Vagina (tissue), 2 donors: Measurements from ENCODE around the gene CRYBG1. TPM values are rescaled to one million over a fixed set of nuclear protein-coding genes. Genes with fewer than 3 reads are reported as not detected.
"Not testable (repeated sequence)": the region's sequence is repeated elsewhere in the genome, so short reads cannot be mapped to it uniquely, and the experiment has no call there.

Experiments used
- DNase-seq, 2 donors: peaks; one replicate each; pipeline ENCODE4 v3.0.0-alpha.2; 2017; ENCODE audit errors: extremely low spot score in 2 of 2
- H3K27ac ChIP-seq: fragments of 200-600 bp; sonication (generic); one replicate; pipeline ENCODE4 v1.5.1; 2019
- H3K27me3 ChIP-seq: fragments of 200-600 bp; sonication (generic); one replicate; pipeline ENCODE4 v1.5.1; 2019
- H3K36me3 ChIP-seq, 2 donors: fragments of 200-600 bp; sonication (generic); one replicate each; pipeline ENCODE4 v1.5.1; 2017 to 2019
- H3K4me1 ChIP-seq: fragments of 200-600 bp; sonication (generic); one replicate; pipeline ENCODE4 v1.5.1; 2019
- H3K4me3 ChIP-seq, 2 donors: fragments of 200-600 bp; sonication (generic); 1 replicate in 1 of 2; 2 replicates in 1 of 2; pipeline ENCODE4 v1.5.1; 2016 to 2019
- H3K9me3 ChIP-seq: fragments of 200-600 bp; sonication (generic); one replicate; pipeline ENCODE4 v1.5.1; 2019
- POLR2A ChIP-seq, 2 donors: fragments of 450-650 bp; IDR thresholded peaks; one replicate each; pipeline ENCODE4 v1.6.1; 2017; ENCODE audit warnings: antibody characterized with exemption in 2 of 2, mild to moderate bottlenecking in 2 of 2, moderate library complexity in 2 of 2
- POLR2AphosphoS5 ChIP-seq, 2 donors: sonication (generic); formaldehyde crosslinking; IDR thresholded peaks; one replicate each; pipeline ENCODE4 v1.9.0; 2017; ENCODE audit warnings: antibody characterized with exemption in 2 of 2, mild to moderate bottlenecking in 2 of 2, low read depth in 1 of 2; ENCODE audit not compliant: insufficient read depth in 1 of 2
- intact Hi-C: fragments of 100-400 bp; cut with DNase I; formaldehyde crosslinking; loops from one replicate; pipeline ENCODE4 v1.15.1; 2023
- total RNA-seq: library from RNA; depleted of rRNA; stranded (reverse); fragments of >200 nt; gene quantifications from one replicate; pipeline ENCODE4 v1.2.3, GENCODE V29; 2016
- TF ChIP-seq, protein P1 (sequence below), 3 experiments: fragments of 450-650 bp in 2 of 3; fragments of 200-600 bp in 1 of 3; sonication (generic) in 1 of 3; IDR thresholded peaks; one replicate each; pipeline ENCODE4 v1.5.1; 2017 to 2019; ENCODE audit warnings: antibody characterized with exemption in 3 of 3, mild to moderate bottlenecking in 2 of 3, moderate library complexity in 2 of 3

Gene CRYBG1
- total RNA-seq, 1 donor from 2014 or later: 46.7 TPM

DNA sequence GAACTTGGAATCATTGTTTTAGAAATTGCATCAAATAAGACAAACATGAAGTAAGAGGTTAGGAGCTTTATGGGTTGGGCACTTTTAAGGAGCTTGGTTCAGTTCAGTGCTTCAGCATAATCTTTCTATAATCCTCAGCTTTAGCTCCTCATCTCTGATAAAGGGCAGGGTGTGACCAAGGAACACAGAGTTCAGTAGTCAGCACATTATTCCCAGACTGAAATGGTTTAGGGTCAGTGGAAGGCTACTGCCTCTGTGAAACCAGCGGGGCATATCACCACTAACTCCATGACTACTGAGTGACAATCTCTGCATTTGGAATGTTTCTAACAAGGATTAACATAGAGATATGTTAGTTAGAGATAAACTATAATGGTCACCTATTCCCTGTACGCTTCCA is 36.9 kb downstream of the CRYBG1 start:
- Histone ChIP-seq H3K4me1 (no peaks in the 10 kb centered on the region), H3K9me3 (no peaks in the 10 kb centered on the region), H3K36me3 (no peaks in the 10 kb centered on the region), H3K4me3 (no peak overlapping the region), H3K27ac (no peak overlapping the region), H3K27me3 (no peaks in the 10 kb centered on the region)
- intact Hi-C loops: no loop called here
- TF ChIP-seq POLR2A (IDR thresholded peaks at IDR 0.05) (no peak), POLR2AphosphoS5 (IDR thresholded peaks at IDR 0.05; ENCODE audit: insufficient read depth in 1 of 2, low read depth in 1 of 2) (no peak)
- TF ChIP-seq, protein P1, sequence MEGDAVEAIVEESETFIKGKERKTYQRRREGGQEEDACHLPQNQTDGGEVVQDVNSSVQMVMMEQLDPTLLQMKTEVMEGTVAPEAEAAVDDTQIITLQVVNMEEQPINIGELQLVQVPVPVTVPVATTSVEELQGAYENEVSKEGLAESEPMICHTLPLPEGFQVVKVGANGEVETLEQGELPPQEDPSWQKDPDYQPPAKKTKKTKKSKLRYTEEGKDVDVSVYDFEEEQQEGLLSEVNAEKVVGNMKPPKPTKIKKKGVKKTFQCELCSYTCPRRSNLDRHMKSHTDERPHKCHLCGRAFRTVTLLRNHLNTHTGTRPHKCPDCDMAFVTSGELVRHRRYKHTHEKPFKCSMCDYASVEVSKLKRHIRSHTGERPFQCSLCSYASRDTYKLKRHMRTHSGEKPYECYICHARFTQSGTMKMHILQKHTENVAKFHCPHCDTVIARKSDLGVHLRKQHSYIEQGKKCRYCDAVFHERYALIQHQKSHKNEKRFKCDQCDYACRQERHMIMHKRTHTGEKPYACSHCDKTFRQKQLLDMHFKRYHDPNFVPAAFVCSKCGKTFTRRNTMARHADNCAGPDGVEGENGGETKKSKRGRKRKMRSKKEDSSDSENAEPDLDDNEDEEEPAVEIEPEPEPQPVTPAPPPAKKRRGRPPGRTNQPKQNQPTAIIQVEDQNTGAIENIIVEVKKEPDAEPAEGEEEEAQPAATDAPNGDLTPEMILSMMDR (IDR thresholded peaks at IDR 0.05): no peak
- DNase-seq: no peak

DNA sequence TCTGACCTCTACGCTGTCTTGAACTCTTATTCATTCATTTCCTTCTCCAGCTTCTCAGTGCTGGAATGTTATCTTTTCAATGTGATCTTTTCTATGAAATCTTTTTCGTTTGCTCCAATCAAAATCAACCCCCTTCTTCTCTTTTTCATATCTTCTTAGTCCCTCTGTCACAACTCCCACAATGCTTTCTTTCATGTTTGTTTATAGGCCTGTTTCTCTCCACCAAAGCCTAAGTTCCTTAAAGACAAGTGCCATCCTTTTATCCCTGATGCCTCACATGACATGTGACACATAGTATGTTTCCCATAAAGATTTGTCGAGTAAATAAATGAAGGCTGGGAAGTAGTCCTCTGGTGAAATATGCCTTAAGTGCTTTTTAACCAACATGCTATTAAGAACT is 38.1 kb downstream of the CRYBG1 start:
- no peaks in the 10 kb centered on the region for H3K4me1 ChIP-seq
- no peaks in the 10 kb centered on the region for H3K27me3 ChIP-seq
- TF ChIP-seq POLR2A (IDR thresholded peaks at IDR 0.05): no peak
- TF ChIP-seq, protein P1 (IDR thresholded peaks at IDR 0.05): no peak
- TF ChIP-seq POLR2AphosphoS5 (IDR thresholded peaks at IDR 0.05; ENCODE audit: insufficient read depth in 1 of 2, low read depth in 1 of 2): no peak
- H3K36me3 ChIP-seq: no peaks in the 10 kb centered on the region
- intact Hi-C loops: no loop called here
- DNase-seq: no peak
- H3K27ac ChIP-seq: no peak overlapping the region
- no peak overlapping the region for H3K4me3 ChIP-seq
- no peaks in the 10 kb centered on the region for H3K9me3 ChIP-seq

DNA sequence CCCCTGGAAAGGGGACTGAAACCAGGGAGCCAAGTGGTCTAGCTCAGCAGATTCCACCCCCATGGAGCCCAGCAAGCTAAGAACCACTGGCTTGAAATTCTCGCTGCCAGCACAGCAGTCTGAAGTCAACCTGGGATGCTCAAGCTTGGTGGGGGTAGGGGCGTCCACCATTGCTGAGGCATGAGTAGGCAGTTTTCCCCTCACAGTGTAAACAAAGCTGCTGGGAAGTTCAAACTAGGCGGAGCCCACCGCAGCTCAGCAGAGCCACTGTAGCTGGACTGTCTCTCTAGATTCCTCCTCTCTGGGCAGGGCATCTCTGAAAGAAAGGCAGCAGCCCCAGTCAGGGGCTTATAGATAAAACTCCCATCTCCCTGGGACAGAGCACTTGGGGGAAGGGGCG is 44.5 kb downstream of the CRYBG1 start:
- H3K36me3 ChIP-seq, H3K4me3 ChIP-seq, H3K9me3 ChIP-seq, H3K27ac ChIP-seq, DNase-seq, intact Hi-C loops, H3K4me1 ChIP-seq, H3K27me3 ChIP-seq: not testable (repeated sequence)

DNA sequence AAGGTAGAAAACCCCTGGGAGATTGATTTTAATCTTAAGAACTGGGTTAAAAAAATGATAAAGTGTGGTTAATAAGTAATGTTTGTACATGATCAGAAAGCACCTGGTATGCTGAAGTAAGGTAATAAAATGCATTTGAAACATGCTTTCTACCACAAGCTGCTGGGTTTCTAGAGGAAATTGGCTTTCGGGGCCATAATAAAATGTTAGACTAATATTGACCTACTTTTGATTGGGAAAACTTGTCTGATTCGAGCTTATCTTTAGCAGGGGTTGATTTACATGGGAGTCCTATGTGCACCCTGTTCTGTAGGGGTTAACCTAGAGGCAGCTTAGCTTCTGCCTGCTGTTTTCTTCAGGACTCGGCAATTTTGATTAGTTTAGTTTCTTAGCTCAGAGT is 50.5 kb downstream of the CRYBG1 start:
- no peak for DNase-seq
- intact Hi-C loops: no loop called here
- TF ChIP-seq, protein P1 (IDR thresholded peaks at IDR 0.05): no peak
- TF ChIP-seq POLR2AphosphoS5 (IDR thresholded peaks at IDR 0.05; ENCODE audit: insufficient read depth in 1 of 2, low read depth in 1 of 2): no peak
- TF ChIP-seq POLR2A (IDR thresholded peaks at IDR 0.05): no peak
- no peaks in the 10 kb centered on the region for H3K36me3 ChIP-seq
- H3K27me3 ChIP-seq: no peaks in the 10 kb centered on the region
- no peaks in the 10 kb centered on the region for H3K9me3 ChIP-seq
- H3K4me1 ChIP-seq: peaks cover 22% of the 10 kb centered on the region
- H3K27ac ChIP-seq: no peak overlapping the region
- no peak overlapping the region for H3K4me3 ChIP-seq

DNA sequence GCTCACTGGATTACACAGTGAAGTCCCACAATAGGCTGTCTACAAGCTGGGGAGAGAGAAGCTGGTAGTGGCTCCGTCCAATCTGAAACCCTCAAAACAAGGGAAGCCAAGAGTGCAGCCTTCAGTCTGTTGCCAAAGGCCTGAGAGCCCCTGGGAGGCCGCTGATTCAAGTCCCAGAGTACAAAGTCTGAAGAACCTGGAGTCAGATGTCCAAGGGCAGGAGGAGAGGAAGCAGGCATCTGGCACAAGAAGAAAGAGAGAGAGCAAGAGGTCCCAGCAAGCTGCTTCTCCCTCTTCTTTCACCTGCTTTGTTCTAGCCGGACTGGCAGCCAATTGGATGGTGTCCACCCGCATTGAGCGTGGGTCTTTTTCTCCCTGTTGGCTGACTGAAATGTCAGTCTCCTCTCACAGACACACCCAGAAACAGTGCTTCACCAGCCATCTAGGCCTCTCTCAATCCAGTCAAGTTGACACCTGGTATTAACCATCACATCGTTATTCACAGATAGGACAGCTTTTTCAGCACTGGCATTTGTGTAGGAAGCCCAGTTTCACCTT is 51.2 kb downstream of the CRYBG1 start:
- H3K36me3 ChIP-seq: no peaks in the 10 kb centered on the region
- no peaks in the 10 kb centered on the region for H3K9me3 ChIP-seq
- H3K27ac ChIP-seq: no peak overlapping the region
- intact Hi-C loops: no loop called here
- H3K4me3 ChIP-seq: no peak overlapping the region
- H3K4me1 ChIP-seq: peaks cover 22% of the 10 kb centered on the region
- TF ChIP-seq POLR2A (IDR thresholded peaks at IDR 0.05) (no peak), POLR2AphosphoS5 (IDR thresholded peaks at IDR 0.05; ENCODE audit: insufficient read depth in 1 of 2, low read depth in 1 of 2) (no peak)
- TF ChIP-seq, protein P1 (IDR thresholded peaks at IDR 0.05): no peak
- H3K27me3 ChIP-seq: no peaks in the 10 kb centered on the region
- DNase-seq: no peak
